Activated CD4-positive, alpha-beta T cell treated with anti-CD3 and anti-CD28 coated beads, Interleukin-2, amount 10 ng/mL, durations not matched to agents 24 days and 14 days (primary cell): ENCODE results near the gene ADARB2. TPM values are rescaled to one million over a fixed set of nuclear protein-coding genes. Genes with fewer than 3 reads are reported as not detected.

Experiments
- DNase-seq: peaks from one replicate; pipeline ENCODE4 v3.0.0; 2022
- H3K27ac Mint-ChIP-seq: one replicate; pipeline ENCODE4 v1.8.0; 2022; ENCODE audit warnings: mild to moderate bottlenecking, mixed read lengths
- H3K27me3 Mint-ChIP-seq: one replicate; pipeline ENCODE4 v1.8.0; 2022; ENCODE audit warnings: mixed read lengths
- H3K36me3 Mint-ChIP-seq: one replicate; pipeline ENCODE4 v1.8.0; 2022; ENCODE audit warnings: low read depth, mild to moderate bottlenecking, mixed read lengths
- H3K4me1 Mint-ChIP-seq: one replicate; pipeline ENCODE4 v1.8.0; 2021; ENCODE audit warnings: mixed read lengths
- H3K4me3 Mint-ChIP-seq: one replicate; pipeline ENCODE4 v1.8.0; 2022; ENCODE audit warnings: mild to moderate bottlenecking, moderate library complexity, mixed read lengths
- H3K9me3 Mint-ChIP-seq: one replicate; pipeline ENCODE4 v1.8.0; 2021; ENCODE audit warnings: mixed read lengths
- intact Hi-C: fragments of 100-400 bp; cut with micrococcal nuclease; formaldehyde crosslinking; loops from one replicate; pipeline ENCODE4 v1.15.1; 2023
- total RNA-seq: library from RNA; stranded (reverse); gene quantifications from 2 replicates; pipeline ENCODE4 v1.2.3, GENCODE V29; 2022

ADARB2 gene
- total RNA-seq, 1 donor from 2014 or later, result not detected

- no peak for DNase-seq
- Mint-ChIP-seq H3K27me3 (peaks cover 9% of the 10 kb centered on the region), H3K9me3 (no peaks in the 10 kb centered on the region), H3K27ac (no peak overlapping the region), H3K4me3 (no peak overlapping the region), H3K4me1 (no peaks in the 10 kb centered on the region), H3K36me3 (no peaks in the 10 kb centered on the region)
- intact Hi-C loops, result no loop called here
These were observed 443.5 kb downstream of the ADARB2 start for GRCh38 chr10:1293636-1294435.

- no peak overlapping the region for H3K4me3 Mint-ChIP-seq
- no peak overlapping the region for H3K27ac Mint-ChIP-seq
- H3K9me3 Mint-ChIP-seq, result no peaks in the 10 kb centered on the region
- H3K36me3 Mint-ChIP-seq, result no peaks in the 10 kb centered on the region
- no peaks in the 10 kb centered on the region for H3K4me1 Mint-ChIP-seq
- no peak for DNase-seq
- intact Hi-C loops, result no loop called here
- H3K27me3 Mint-ChIP-seq, result peaks cover 9% of the 10 kb centered on the region
These were observed 444.2 kb downstream of the ADARB2 start for GRCh38 chr10:1293157-1293556.

- H3K9me3 Mint-ChIP-seq, result no peaks in the 10 kb centered on the region
- H3K36me3 Mint-ChIP-seq, result no peaks in the 10 kb centered on the region
- intact Hi-C loops, result no loop called here
- H3K4me1 Mint-ChIP-seq, result no peaks in the 10 kb centered on the region
- H3K27me3 Mint-ChIP-seq, result peaks cover 9% of the 10 kb centered on the region
- no peak overlapping the region for H3K27ac Mint-ChIP-seq
- H3K4me3 Mint-ChIP-seq, result no peak overlapping the region
- no peak for DNase-seq
These were observed 444.7 kb downstream of the ADARB2 start for GRCh38 chr10:1292611-1293031.

- intact Hi-C loops, result no loop called here
- DNase-seq, result no peak
- H3K27ac Mint-ChIP-seq, result no peak overlapping the region
- no peak overlapping the region for H3K4me3 Mint-ChIP-seq
- peaks cover 9% of the 10 kb centered on the region for H3K27me3 Mint-ChIP-seq
- no peaks in the 10 kb centered on the region for H3K9me3 Mint-ChIP-seq
- H3K36me3 Mint-ChIP-seq, result no peaks in the 10 kb centered on the region
- H3K4me1 Mint-ChIP-seq, result no peaks in the 10 kb centered on the region
These were observed 445.9 kb downstream of the ADARB2 start for GRCh38 chr10:1291178-1292090.

GRCh38 chr10:1290071-1290471, 447.3 kb downstream of the ADARB2 start:
- DNase-seq, result no peak
- no peak overlapping the region for H3K4me3 Mint-ChIP-seq
- no peaks in the 10 kb centered on the region for H3K9me3 Mint-ChIP-seq
- no peaks in the 10 kb centered on the region for H3K4me1 Mint-ChIP-seq
- H3K27me3 Mint-ChIP-seq, result peaks cover 9% of the 10 kb centered on the region
- no peak overlapping the region for H3K27ac Mint-ChIP-seq
- no peaks in the 10 kb centered on the region for H3K36me3 Mint-ChIP-seq
- intact Hi-C loops, result no loop called here

GRCh38 chr10:1289591-1289990, 447.7 kb downstream of the ADARB2 start:
- DNase-seq, result no peak
- Mint-ChIP-seq H3K27me3 (peaks cover 8% of the 10 kb centered on the region), H3K4me1 (no peaks in the 10 kb centered on the region), H3K4me3 (no peak overlapping the region), H3K36me3 (no peaks in the 10 kb centered on the region), H3K9me3 (no peaks in the 10 kb centered on the region), H3K27ac (no peak overlapping the region)
- intact Hi-C loops, result no loop called here

GRCh38 chr10:1287971-1288401, 449.3 kb downstream of the ADARB2 start:
- Mint-ChIP-seq H3K9me3 (no peaks in the 10 kb centered on the region), H3K36me3 (no peaks in the 10 kb centered on the region), H3K4me3 (no peak overlapping the region), H3K4me1 (no peaks in the 10 kb centered on the region), H3K27me3 (peaks cover 3% of the 10 kb centered on the region), H3K27ac (no peak overlapping the region)
- no peak for DNase-seq
- intact Hi-C loops, result no loop called here

GRCh38 chr10:1287487-1287886, 449.8 kb downstream of the ADARB2 start:
- no peaks in the 10 kb centered on the region for H3K36me3 Mint-ChIP-seq
- no peak overlapping the region for H3K4me3 Mint-ChIP-seq
- H3K9me3 Mint-ChIP-seq, result no peaks in the 10 kb centered on the region
- DNase-seq, result no peak
- H3K27ac Mint-ChIP-seq, result no peak overlapping the region
- no peaks in the 10 kb centered on the region for H3K4me1 Mint-ChIP-seq
- peaks cover under 1% of the 10 kb centered on the region for H3K27me3 Mint-ChIP-seq
- intact Hi-C loops, result no loop called here

GRCh38 chr10:1284076-1284475, 453.2 kb downstream of the ADARB2 start:
- Mint-ChIP-seq H3K36me3 (no peaks in the 10 kb centered on the region), H3K4me1 (no peaks in the 10 kb centered on the region), H3K27ac (no peak overlapping the region), H3K4me3 (no peak overlapping the region), H3K9me3 (no peaks in the 10 kb centered on the region), H3K27me3 (no peaks in the 10 kb centered on the region)
- peak; percentile 47 for DNase-seq
- intact Hi-C loops, result no loop called here

- no peak overlapping the region for H3K4me3 Mint-ChIP-seq
- peak; percentile 32 for DNase-seq
- H3K27ac Mint-ChIP-seq, result no peak overlapping the region
- H3K36me3 Mint-ChIP-seq, result no peaks in the 10 kb centered on the region
- H3K27me3 Mint-ChIP-seq, result peaks cover 9% of the 10 kb centered on the region
- H3K4me1 Mint-ChIP-seq, result no peaks in the 10 kb centered on the region
- H3K9me3 Mint-ChIP-seq, result no peaks in the 10 kb centered on the region
- intact Hi-C loops, result no loop called here
These were observed 455.9 kb downstream of the ADARB2 start for GRCh38 chr10:1281405-1281782.

GRCh38 chr10:1280466-1281404, 456.6 kb downstream of the ADARB2 start:
- Mint-ChIP-seq H3K36me3 (no peaks in the 10 kb centered on the region), H3K27me3 (peaks cover 9% of the 10 kb centered on the region), H3K27ac (no peak overlapping the region), H3K9me3 (no peaks in the 10 kb centered on the region), H3K4me3 (no peak overlapping the region), H3K4me1 (no peaks in the 10 kb centered on the region)
- no peak for DNase-seq
- intact Hi-C loops, result no loop called here

- H3K27ac Mint-ChIP-seq, result no peak overlapping the region
- intact Hi-C loops, result no loop called here
- H3K27me3 Mint-ChIP-seq, result peaks cover 9% of the 10 kb centered on the region
- H3K36me3 Mint-ChIP-seq, result no peaks in the 10 kb centered on the region
- no peak overlapping the region for H3K4me3 Mint-ChIP-seq
- no peak for DNase-seq
- H3K4me1 Mint-ChIP-seq, result no peaks in the 10 kb centered on the region
- H3K9me3 Mint-ChIP-seq, result no peaks in the 10 kb centered on the region
These were observed 459.0 kb downstream of the ADARB2 start for GRCh38 chr10:1278306-1278705.

GRCh38 chr10:1274701-1275544, 462.4 kb downstream of the ADARB2 start:
- intact Hi-C loops, result no loop called here
- H3K9me3 Mint-ChIP-seq, result no peaks in the 10 kb centered on the region

More at GRCh38 chr10:1274701-1275544, 462.4 kb downstream of the ADARB2 start:
- Mint-ChIP-seq H3K27ac (no peak overlapping the region), H3K4me1 (no peaks in the 10 kb centered on the region), H3K4me3 (no peak overlapping the region), H3K27me3 (peaks cover 9% of the 10 kb centered on the region), H3K36me3 (no peaks in the 10 kb centered on the region)
- no peak for DNase-seq
